Left lung (tissue), 14 donors: ENCODE data around the gene EID1. TPM values are rescaled to one million over a fixed set of nuclear protein-coding genes. Genes with fewer than 3 reads are reported as not detected.
A peak's percentile ranks its signal among the peaks of the same experiment; 100 is the strongest.

Source experiments
- ATAC-seq: fragments of 200-7000 bp; cut with Tn5 transposase; one replicate; pipeline ENCODE4 v1.9.1; 2020; ENCODE audit warnings: moderate library complexity
- DNase-seq, 4 donors: peaks; one replicate each; pipeline ENCODE4 v3.0.0-alpha.2; 2013 to 2020
- H3K27ac ChIP-seq, 2 donors: fragments of 200-600 bp; sonication (generic) in 1 of 2; one replicate each; pipeline versions ENCODE4 v1.5.0 to v1.8.0; 2020 to 2021
- H3K27me3 ChIP-seq, 2 donors: fragments of 200-600 bp; sonication (generic) in 1 of 2; one replicate each; pipeline versions ENCODE4 v1.5.0 to v1.8.0; 2020 to 2021
- H3K36me3 ChIP-seq, 2 donors: fragments of 200-600 bp; sonication (generic) in 1 of 2; one replicate each; pipeline versions ENCODE4 v1.5.0 to v1.8.0; 2020 to 2021
- H3K4me1 ChIP-seq, 2 donors: fragments of 200-600 bp; one replicate each; pipeline ENCODE4 v1.8.0; 2021
- H3K4me3 ChIP-seq, 2 donors: fragments of 200-600 bp; sonication (generic) in 1 of 2; one replicate each; pipeline versions ENCODE4 v1.5.0 to v1.8.0; 2020 to 2021; ENCODE audit warnings: mild to moderate bottlenecking in 1 of 2
- H3K9me3 ChIP-seq, 2 donors: fragments of 200-600 bp; sonication (generic) in 1 of 2; one replicate each; pipeline versions ENCODE4 v1.5.0 to v1.8.0; 2020 to 2021
- intact Hi-C, 2 donors: fragments of 100-400 bp; cut with DNase I; formaldehyde crosslinking; loops; one replicate each; pipeline versions ENCODE4 v1.11.2 to v1.14.2; 2022
- long read RNA-seq, 12 donors: library from polyadenylated mRNA in 2 of 12; unstranded in 2 of 12; transcript quantifications; one replicate each; pipeline ENCODE4 v2.0.0 and lab custom pipeline, GENCODE V29; 2019 to 2026
- polyA plus RNA-seq, 6 donors: library from polyadenylated mRNA; unstranded; fragments of 120-200 nt; gene quantifications; one replicate each; pipeline ENCODE4 v1.2.1, GENCODE V29; 2013; ENCODE audit not compliant: insufficient read length in 6 of 6
- total RNA-seq, 2 donors: library from RNA; stranded (reverse); fragmentation: NEBNext Ultra II Directional; extraction: Animal tissue kit (Norgen Biotek cat#: 25700); gene quantifications; one replicate each; pipeline ENCODE4 v1.2.1, GENCODE V29; 2021
- TF ChIP-seq, protein P1 (sequence below), 2 donors: fragments of 200-600 bp; sonication (generic) in 1 of 2; IDR thresholded peaks; one replicate each; pipeline versions ENCODE4 v1.5.0 to v1.8.0; 2021; ENCODE audit warnings: antibody characterized with exemption in 2 of 2
- donor health status: DM: no; HTN: yes; CAD: no.
- donor health status: DM: no; HTN: no; CAD: no.

The EID1 gene, protein sequence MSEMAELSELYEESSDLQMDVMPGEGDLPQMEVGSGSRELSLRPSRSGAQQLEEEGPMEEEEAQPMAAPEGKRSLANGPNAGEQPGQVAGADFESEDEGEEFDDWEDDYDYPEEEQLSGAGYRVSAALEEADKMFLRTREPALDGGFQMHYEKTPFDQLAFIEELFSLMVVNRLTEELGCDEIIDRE
- 10 to 100 TPM; 80.2 to 91.5 TPM for total RNA-seq
- 100 to 1,000 TPM; 262 to 301 (median 285) TPM for polyA plus RNA-seq
- long read RNA-seq, donor 1, transcript EID1-201 (1 exons, 2,298 nt): major isoform, 513 of 513 reads
- long read RNA-seq, donor 1, partial matches to known transcripts: 0 of 513 reads
- long read RNA-seq, donor 1, other reads (novel, unspliced or antisense): 0 of 513 reads
- long read RNA-seq, donor 2, transcript EID1-201 (1 exons, 2,298 nt): major isoform, 482 of 482 reads
- long read RNA-seq, donor 2, partial matches to known transcripts: 0 of 482 reads
- long read RNA-seq, donor 2, other reads (novel, unspliced or antisense): 0 of 482 reads
- long read RNA-seq, donor 3, transcript EID1-201 (1 exons, 2,298 nt): major isoform, 301 of 301 reads
- long read RNA-seq, donor 3, partial matches to known transcripts: 0 of 301 reads
- long read RNA-seq, donor 3, other reads (novel, unspliced or antisense): 0 of 301 reads
- long read RNA-seq, donor 4, transcript EID1-201 (1 exons, 2,298 nt): major isoform, 235 of 236 reads
- long read RNA-seq, donor 4, partial matches to known transcripts: 0 of 236 reads
- long read RNA-seq, donor 4, other reads (novel, unspliced or antisense): 1 of 236 reads
- long read RNA-seq, donor 5, transcript EID1-201 (1 exons, 2,298 nt): major isoform, 332 of 332 reads
- long read RNA-seq, donor 5, partial matches to known transcripts: 0 of 332 reads
- long read RNA-seq, donor 5, other reads (novel, unspliced or antisense): 0 of 332 reads
- long read RNA-seq, donor 6, transcript EID1-201 (1 exons, 2,298 nt): major isoform, 410 of 410 reads
- long read RNA-seq, donor 6, partial matches to known transcripts: 0 of 410 reads
- long read RNA-seq, donor 6, other reads (novel, unspliced or antisense): 0 of 410 reads
- long read RNA-seq, donor 7, transcript EID1-201 (1 exons, 2,298 nt): major isoform, 228 of 228 reads
- long read RNA-seq, donor 7, partial matches to known transcripts: 0 of 228 reads
- long read RNA-seq, donor 7, other reads (novel, unspliced or antisense): 0 of 228 reads
- long read RNA-seq, donor 8, transcript EID1-201 (1 exons, 2,298 nt): major isoform, 285 of 285 reads
- long read RNA-seq, donor 8, partial matches to known transcripts: 0 of 285 reads
- long read RNA-seq, donor 8, other reads (novel, unspliced or antisense): 0 of 285 reads
- long read RNA-seq, donor 9, transcript EID1-201 (1 exons, 2,298 nt): major isoform, 11 of 11 reads
- long read RNA-seq, donor 9, partial matches to known transcripts: 0 of 11 reads
- long read RNA-seq, donor 9, other reads (novel, unspliced or antisense): 0 of 11 reads
- long read RNA-seq, donor 10, transcript EID1-201 (1 exons, 2,298 nt): major isoform, 208 of 208 reads
- long read RNA-seq, donor 10, partial matches to known transcripts: 0 of 208 reads
- long read RNA-seq, donor 10, other reads (novel, unspliced or antisense): 0 of 208 reads
- long read RNA-seq, donor 11: 0 reads
- long read RNA-seq, donor 12, transcript EID1-201 (1 exons, 2,298 nt): major isoform, 304 of 304 reads
- long read RNA-seq, donor 12, partial matches to known transcripts: 0 of 304 reads
- long read RNA-seq, donor 12, other reads (novel, unspliced or antisense): 0 of 304 reads

DNA sequence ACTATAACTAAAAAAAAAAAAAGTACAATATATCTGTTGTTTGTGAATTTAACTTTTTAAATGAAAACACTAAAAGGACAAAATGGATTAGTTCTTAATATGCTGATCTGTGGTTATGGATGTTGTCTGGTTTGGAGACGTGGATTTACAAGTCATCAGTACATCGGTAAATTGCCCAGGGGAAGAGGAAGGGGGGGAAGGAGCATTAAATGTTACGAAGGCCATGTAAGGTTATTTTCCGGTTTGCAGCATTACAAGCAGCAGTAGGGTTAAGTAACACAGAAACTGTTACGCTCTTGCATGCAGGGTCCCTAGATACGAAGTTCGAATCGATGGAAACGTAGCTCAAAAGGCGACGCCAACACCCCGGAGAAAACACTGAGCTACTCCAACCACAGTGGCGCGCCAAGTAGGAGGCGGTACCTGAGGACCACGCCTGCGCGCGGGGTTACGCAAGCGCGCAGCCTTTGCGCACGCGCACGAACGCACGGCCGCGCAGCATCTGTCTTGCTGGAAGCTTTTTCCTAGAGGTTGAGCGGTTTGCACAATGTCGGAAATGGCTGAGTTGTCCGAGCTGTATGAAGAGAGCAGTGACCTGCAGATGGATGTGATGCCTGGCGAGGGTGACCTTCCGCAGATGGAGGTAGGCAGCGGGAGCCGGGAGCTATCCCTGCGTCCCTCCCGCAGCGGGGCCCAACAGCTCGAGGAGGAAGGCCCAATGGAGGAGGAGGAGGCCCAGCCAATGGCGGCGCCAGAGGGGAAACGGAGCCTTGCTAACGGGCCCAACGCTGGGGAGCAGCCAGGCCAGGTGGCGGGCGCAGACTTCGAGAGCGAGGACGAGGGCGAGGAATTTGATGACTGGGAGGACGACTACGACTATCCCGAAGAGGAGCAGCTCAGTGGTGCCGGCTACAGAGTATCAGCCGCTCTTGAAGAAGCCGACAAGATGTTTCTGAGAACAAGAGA, at the start of gene EID1:
Gene EID1 (plus strand): TSS at position 505 of the 966 bp plus-strand sequence. CDS start 43 bp downstream, at position 548.
- DNase-seq (peak; percentile 92 to 98 (median 98)), ATAC-seq (peak; percentile 100)
- H3K36me3 ChIP-seq: no peaks in the 10 kb centered on the region
- intact Hi-C loops: no loop called here
- peaks cover 0 to 20% of the 10 kb centered on the region in 2 donors for H3K4me1 ChIP-seq
- peak within 1 kb of the TSS; percentile 90 for H3K27ac ChIP-seq
- H3K9me3 ChIP-seq: no peaks in the 10 kb centered on the region
- H3K4me3 ChIP-seq: peak within 1 kb of the TSS; percentile 69 to 90
- TF ChIP-seq, protein P1, sequence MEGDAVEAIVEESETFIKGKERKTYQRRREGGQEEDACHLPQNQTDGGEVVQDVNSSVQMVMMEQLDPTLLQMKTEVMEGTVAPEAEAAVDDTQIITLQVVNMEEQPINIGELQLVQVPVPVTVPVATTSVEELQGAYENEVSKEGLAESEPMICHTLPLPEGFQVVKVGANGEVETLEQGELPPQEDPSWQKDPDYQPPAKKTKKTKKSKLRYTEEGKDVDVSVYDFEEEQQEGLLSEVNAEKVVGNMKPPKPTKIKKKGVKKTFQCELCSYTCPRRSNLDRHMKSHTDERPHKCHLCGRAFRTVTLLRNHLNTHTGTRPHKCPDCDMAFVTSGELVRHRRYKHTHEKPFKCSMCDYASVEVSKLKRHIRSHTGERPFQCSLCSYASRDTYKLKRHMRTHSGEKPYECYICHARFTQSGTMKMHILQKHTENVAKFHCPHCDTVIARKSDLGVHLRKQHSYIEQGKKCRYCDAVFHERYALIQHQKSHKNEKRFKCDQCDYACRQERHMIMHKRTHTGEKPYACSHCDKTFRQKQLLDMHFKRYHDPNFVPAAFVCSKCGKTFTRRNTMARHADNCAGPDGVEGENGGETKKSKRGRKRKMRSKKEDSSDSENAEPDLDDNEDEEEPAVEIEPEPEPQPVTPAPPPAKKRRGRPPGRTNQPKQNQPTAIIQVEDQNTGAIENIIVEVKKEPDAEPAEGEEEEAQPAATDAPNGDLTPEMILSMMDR (IDR thresholded peaks at IDR 0.05): no peak
- H3K27me3 ChIP-seq: peaks cover 0 to 8% of the 10 kb centered on the region in 2 donors

DNA sequence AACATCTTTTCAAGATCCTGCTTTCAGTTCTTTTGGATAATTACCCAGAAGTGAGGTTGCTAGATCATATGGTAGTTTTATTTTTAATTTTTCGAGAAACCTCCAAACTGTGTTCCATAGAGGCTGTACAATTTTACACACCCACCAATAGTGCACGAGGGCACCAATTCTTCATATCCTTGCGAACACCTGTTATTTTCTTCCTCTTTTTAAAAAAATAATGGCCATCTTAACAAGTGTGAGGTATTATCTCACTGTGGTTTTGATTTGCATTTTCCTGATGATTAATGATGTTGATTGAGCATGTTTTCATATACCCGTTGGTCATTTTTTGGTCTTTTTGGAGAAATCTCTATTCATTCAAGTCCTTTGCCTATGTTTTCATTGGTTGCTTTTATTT, 49.5 kb upstream of the EID1 start:
- intact Hi-C loops: no loop called here
- Histone ChIP-seq H3K36me3 (no peaks in the 10 kb centered on the region), H3K27me3 (no peaks in the 10 kb centered on the region), H3K27ac (no peak overlapping the region), H3K4me1 (no peaks in the 10 kb centered on the region), H3K9me3 (peaks cover 0 to 13% of the 10 kb centered on the region in 2 donors), H3K4me3 (no peak overlapping the region)
- DNase-seq: no peak
- no peak for ATAC-seq
- TF ChIP-seq, protein P1 (IDR thresholded peaks at IDR 0.05): no peak

DNA sequence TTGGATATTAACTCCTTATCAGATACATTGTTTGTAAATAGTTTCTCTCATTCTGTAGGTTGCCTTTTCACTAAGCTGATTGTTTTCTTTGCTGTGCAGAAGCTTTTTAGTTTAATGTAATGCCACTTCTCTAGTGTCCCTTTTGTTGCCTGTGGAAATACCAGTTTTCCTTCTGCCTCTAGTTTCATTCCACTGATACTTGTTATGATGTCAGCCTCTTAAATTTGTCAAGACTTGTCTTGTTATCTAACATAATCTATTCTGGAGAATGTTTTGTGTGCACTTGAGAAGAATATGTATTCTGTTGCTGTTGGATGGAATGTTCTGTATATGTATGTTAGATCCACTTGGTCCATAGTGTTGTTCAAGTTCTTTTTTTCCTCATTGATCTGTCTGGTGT, 49.0 kb upstream of the EID1 start:
- no peak for ATAC-seq
- no peaks in the 10 kb centered on the region for H3K27me3 ChIP-seq

More for the DNA sequence above, 49.0 kb upstream of the EID1 start:
- DNase-seq: no peak
- Histone ChIP-seq H3K27ac (no peak overlapping the region), H3K9me3 (peaks cover 0 to 15% of the 10 kb centered on the region in 2 donors), H3K36me3 (no peaks in the 10 kb centered on the region), H3K4me1 (no peaks in the 10 kb centered on the region), H3K4me3 (no peak overlapping the region)
- intact Hi-C loops: no loop called here
- TF ChIP-seq, protein P1 (IDR thresholded peaks at IDR 0.05): no peak
